Pulmonary artery endothelial cell (primary cell): ENCODE results near the gene CLEC16A. TPM values are rescaled to one million over a fixed set of nuclear protein-coding genes. Genes with fewer than 3 reads are reported as not detected.

Source experiments
- DNase-seq: peaks from one replicate; pipeline ENCODE4 v3.0.0-alpha.2; 2011; ENCODE audit warnings: low read depth, low spot score
- total RNA-seq: library from RNA; depleted of rRNA; stranded (reverse); fragments of >200 nt; gene quantifications from 2 replicates; pipeline ENCODE4 v1.2.3, GENCODE V29; 2014

The CLEC16A gene
- total RNA-seq, 1 donor from 2014 or later, result 13.0 TPM

DNA sequence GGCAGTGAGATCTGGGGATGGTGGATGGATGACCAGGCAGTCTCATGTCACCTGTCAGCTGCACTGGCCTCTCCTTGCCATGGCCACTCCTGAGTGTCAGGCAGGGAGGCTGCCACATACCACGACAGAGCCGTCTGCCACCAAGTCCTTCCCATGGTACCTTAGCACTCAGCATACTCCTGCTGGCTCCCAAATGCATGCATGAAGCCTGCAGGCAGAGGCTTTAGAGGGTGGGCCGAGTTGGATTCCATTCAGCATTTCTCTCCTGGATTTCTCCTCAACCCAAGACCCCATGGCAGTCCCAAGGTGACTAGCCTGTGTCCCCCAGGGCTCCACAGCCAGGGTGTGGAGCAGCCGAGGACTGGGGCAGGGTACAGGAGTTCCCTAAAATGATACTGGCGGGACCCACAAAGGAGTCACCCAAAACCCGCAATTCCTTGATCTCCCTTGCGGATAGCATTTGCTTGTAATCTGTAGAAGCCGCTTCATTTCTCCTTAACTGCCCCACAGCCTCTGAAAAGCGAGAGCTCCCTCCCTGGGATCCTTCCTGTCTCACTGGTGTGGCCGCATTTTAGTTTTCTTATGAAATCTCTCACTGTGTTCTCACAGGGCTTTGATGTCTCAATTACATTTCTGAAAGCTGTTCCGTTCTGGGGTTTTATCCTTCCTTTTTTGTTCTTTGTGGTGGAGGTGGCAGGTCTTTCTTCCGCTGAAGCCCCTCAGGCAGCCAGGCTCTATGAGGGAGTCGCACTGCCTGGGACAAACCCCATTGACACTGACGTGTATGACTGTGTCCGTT is 170.2 kb downstream of the CLEC16A start:
- DNase-seq, result no peak

DNA sequence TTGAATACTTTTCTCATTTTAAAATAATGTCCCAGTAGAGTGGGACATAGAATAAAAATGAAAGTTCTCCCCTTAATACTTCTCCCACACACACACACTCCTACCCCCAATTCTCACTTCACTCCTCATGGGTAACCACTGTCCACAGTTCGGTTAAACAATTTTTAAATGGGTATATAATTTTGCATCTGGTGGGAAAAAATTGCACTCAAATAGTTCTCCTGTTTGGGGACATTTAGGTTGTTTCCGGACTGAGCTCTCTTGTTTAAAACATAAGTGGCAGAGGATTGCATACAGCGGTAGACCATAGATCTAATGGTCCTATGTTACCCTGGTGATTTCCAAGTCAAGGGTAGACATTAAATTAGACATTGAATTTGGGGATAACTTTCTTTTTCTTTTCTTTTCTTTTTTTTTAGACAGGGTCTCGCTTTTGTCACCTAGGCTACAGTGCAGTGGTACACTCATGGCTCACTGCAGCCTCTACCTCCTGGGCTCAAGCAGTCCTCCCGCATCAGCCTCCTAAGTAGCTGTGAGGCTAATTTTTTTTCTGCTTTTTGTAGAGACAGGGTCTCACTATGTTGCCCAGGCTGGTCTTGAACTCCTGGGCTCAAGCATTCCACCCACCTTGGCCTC is 173.3 kb downstream of the CLEC16A start:
- no peak for DNase-seq

DNA sequence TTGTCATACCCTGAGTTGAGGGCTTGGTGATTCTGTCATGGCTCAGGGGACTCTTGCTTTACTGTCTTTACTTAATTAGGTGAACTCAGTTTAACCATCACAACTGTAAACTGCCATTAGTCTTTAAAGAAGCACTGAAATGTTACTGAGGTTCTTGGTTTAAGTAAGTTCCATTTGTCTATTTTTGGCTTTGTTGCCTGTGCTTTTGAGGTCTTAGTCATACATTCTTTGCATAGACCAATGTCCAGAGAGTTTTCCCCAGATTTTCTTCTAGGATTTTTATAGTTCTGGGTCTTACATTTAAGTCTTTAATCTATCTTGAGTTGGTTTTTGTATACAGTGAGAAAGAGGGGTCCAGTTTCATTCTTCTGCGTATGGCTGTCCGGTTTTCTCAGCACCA is 174.1 kb downstream of the CLEC16A start:
- DNase-seq, result no peak

DNA sequence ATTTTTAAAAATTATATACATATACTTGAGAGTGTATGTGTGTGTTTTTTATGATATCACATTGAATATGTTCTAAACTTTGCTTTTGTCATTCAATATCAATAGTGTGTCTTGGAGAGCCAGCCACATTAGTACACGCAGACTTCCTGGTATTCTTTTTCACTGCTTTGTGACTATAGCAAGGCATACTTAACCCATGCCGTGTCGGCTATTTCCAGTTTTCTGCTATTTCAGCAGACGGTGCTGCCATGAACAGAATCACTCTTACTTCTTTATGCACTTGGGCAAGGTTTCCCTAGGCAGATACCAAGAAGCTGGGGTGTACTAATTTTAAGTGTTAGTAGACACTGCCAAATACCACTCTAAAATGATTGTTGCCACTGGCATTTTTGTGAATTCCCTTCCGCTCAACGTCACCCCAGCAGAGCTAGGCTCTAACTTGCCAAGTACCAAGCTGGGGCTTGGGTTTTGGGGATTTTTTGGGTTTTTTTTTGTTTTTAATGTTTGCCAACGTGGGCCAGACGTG is 176.8 kb downstream of the CLEC16A start:
- peak; percentile 43 for DNase-seq

DNA sequence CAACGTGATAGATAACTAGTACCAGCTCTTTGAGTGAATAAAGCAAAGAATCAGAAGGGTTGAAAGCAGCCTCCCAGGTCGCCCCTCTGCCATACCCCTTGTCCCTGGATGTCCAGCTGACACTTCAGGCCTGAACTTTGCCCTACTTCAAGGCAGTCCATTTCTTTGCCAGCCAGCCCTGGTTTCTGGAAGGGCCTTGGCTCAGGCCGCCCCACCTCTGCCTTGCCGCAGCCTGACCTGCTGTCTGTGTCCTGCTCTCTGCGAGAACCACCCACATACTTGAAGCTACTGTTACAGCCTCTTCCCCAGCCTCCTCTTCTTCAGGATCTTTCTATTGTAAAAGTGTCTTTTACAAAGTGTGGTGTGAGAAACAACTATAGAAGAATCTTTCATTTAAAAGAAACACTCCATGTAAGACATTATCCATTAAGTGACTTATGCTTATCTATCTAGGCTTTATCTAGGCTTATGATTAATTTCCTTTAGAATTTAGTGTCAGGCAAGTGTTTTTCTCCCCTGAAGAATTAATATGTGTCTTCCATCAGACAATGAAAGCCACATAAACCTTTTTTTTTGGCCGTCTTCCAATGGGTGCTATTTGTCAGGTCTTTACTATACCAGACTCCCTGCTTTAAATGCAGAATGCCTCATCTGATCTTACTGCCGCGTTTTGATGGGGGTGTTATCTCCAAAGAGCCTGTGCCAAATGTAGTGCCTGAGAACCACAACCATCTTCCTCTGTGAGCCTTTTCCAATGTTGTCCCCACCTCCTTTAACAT is 177.7 kb downstream of the CLEC16A start:
- DNase-seq, result no peak

DNA sequence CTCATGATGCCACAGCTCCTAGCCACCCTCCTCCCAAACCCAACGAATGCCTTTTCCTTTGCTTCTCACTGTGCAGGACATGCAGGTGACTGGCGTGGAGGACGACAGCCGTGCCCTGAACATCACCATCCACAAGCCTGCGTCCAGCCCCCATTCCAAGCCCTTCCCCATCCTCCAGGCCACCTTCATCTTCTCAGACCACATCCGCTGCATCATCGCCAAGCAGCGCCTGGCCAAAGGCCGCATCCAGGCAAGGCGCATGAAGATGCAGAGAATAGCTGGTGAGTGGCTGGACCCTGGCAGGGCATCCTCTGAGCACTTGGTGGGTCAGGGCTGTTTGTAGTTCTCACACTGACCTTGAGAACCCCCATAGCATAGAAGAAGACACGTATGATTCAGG is 179.3 kb downstream of the CLEC16A start:
- no peak for DNase-seq

DNA sequence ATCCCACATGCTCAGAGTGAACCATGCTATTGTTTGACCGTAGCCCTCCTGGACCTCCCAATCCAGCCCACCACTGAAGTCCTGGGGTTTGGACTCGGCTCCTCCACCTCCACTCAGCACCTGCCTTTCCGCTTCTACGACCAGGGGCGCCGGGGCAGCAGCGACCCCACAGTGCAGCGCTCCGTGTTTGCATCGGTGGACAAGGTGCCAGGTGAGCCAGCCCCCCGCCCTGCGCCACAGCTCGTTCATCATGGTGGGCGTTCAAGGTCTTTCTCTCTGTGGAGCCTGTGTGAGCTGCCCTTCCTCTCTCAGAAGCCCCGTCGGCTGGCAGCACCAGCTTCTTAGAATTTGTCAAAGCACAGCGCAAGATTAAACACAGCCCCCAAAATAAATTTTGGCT is 181.6 kb downstream of the CLEC16A start:
- no peak for DNase-seq

DNA sequence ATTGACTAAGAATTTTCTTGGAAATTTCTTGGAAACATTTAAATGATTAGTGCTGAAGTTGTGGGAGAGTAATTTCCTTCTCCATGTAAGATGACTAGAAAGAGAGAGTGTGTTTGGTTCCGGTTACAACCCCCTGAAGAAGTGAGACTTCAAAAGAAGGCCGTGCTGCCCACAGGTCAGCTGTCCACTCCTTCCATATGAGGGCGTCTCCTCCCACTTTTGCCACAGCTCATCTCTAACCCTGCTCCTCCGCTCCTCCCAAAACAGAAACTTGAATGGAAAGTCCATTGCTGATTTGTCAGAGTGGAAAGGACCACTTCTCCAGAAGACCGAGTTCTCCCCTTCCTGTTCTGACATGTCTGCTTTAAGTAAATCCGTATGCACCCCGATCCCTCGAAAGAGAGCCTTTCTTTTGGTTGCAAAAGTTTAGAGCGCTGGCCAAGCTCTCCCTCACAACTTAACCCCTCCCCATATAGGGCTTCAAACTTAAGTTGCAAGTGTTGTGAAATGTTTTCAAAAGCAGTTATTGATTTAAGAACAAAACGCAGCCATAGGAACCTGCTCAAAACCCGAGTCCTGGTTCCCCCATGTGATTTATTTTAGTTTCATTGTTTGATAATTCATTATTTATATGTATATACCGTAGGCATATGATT is 182.2 kb downstream of the CLEC16A start:
- no peak for DNase-seq

DNA sequence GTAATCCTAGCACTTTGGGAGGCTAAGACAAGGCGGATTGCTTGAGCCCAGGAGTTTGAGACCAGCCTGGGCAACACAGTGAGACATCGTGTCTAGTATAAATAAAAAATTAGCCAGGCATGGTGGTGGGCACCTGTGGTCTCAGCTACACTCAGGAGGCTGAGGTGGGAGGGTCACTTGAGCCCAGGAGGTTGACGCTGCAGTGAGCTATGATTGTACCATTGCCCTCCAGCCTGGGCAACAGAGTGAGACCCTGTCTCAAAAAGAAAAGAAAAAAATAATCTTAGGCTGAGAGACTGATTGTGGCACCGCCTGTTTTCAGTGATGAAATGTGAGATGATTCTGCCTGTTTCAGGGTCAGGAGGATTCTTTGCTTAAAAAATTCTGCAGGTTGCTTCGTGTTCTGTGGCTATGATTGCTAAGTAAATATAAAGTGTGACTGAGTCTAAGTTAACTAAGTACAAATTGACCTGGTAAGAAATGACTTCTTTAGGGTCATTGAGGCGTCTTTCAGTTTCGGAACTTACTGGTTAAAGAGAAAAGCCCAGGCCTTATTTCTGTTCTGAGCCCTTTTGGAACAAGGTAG is 183.3 kb downstream of the CLEC16A start:
- DNase-seq, result no peak

DNA sequence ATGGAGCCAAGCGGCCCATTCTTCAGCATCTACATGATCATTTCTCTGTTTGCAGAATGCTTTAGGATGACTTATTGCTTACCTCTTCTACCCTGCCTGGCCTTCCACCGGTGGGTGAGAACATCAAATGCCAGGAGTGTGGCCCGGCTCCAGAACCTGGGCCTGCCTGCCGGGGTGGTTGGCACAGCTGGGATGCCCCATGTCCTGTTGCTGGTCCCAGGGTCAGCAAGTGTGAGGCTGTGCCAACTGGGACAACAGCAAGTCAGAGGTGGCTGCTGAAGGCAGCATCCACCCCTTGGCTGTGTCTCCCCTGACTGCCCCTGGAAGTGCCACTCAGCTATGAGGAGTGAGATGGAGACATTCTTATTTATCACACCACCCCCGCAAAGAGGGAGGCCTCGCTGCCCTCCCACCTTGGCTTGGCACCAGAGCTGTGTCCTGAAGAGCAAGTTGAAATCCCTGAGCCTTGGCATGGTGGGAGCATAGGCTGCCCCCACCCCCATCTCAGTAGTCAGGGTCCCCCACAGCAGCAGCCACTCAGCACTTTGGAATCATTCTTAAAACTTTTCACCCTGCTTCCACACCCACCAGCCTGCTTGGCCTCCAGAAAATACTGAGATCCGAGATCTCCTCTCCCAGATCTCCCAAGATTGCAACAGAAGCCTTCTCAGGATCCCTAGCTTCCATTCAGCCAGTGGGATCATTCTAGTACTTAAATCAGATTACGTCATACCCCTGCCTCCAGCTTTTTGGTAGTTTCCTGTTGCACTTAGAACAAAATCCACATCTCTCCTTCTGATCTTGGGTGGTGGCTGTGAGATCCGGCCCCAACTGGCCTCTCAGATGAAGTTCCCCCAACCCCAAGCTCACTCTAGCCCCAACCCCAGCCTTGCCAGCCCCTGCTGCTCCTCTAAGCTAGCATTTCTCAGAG is 184.1 kb downstream of the CLEC16A start:
- no peak for DNase-seq

DNA sequence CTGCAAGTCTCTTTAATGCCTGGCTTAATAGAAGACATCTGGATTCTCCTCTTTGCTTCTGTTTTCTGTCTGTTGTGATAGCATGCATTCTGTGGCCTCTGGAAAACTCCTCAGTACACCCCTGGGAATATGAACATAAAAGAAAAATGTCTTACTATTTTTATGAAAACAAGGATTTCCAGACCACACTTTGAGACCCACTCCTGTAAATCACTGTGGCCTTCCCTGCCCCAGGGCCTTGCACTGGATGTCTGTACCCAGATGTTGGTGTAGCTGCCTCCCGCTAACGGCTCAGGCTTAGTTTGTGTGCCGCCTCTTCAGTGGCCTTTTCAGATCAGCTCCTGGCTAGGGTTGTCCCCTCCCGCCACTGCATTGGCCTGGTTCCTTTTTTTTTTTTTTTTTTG is 185.0 kb downstream of the CLEC16A start:
- DNase-seq, result no peak

DNA sequence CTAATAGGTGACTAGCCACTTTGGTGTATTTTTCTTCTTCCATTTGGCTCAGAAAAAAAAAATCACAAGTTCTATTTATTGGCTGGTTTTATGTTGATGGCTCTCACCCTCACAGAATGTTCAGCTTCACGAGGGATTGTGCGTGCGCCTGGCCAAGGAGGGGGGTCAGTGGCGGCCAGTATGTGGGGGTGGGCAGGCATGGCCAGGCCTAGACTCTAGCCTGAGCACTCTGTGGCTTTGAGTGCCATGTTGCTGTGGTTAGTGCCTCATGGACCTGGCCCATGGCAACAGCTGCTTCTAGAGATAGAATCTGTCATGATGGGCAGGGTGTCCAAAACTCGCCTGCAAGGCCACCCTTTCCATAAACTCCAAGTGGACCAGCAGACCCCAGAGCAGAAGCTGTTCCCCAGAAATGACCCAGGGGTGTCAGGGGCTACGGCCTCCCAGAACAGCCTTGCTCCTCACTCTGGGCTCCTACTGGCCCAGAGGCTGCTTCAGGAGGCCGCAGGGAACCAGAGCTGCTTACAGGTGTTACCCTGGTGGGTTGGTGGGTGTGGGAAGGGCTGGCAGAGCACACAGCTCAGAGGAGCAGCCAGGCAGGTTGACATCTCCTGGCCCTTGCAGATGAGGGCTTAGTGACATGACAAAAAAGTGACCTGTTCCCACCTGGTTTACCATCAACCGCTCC is 186.8 kb downstream of the CLEC16A start:
- no peak for DNase-seq

DNA sequence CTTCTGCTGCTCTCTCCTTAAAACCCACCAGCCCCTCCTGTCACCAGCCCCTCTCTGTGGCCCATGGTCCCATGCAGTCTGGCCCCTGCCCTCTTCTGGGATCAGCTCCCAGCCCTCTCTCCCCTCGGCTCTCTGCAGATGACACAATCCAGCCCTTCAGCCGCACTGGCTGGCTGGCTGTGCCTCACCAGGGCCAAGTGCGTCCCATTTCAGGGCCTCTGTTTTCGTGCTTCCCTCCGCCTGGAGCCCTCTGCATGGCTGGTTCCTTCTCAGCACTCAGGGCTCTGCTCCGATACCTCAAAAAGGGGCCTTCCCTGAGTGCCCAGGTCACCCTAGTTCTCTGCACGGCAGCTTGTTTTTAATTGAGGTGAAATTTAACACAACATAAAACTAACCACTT is 187.3 kb downstream of the CLEC16A start:
- DNase-seq, result no peak

DNA sequence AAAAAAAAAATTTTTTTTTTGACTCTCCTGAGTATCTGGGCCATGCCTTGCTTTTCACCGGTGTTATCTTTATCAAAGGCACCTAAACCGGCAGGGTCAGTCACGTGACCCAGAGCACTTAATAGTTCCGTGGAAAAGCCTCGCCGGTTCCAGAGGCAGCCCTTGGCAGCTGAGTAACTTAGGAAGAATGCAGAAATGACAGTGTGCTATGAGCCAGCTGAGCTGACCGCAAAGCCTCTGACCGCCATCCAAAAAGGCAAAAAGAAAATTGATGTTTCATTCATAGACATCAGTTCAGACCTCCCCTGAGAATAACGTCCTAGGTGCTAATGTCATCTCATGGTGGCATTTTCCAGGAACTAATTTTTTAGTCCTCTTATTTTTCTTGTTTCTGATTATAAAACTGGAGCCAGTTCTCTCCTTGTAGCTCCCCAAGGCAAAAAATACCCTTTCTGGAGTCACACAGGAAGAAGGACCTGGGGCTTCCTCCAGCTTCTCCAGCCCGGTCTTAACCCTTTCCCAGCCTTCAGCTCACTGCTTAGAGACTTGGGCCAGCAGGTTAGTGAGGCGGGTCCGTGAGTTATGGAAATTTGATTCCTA is 189.1 kb downstream of the CLEC16A start:
- peak; percentile 75 for DNase-seq

DNA sequence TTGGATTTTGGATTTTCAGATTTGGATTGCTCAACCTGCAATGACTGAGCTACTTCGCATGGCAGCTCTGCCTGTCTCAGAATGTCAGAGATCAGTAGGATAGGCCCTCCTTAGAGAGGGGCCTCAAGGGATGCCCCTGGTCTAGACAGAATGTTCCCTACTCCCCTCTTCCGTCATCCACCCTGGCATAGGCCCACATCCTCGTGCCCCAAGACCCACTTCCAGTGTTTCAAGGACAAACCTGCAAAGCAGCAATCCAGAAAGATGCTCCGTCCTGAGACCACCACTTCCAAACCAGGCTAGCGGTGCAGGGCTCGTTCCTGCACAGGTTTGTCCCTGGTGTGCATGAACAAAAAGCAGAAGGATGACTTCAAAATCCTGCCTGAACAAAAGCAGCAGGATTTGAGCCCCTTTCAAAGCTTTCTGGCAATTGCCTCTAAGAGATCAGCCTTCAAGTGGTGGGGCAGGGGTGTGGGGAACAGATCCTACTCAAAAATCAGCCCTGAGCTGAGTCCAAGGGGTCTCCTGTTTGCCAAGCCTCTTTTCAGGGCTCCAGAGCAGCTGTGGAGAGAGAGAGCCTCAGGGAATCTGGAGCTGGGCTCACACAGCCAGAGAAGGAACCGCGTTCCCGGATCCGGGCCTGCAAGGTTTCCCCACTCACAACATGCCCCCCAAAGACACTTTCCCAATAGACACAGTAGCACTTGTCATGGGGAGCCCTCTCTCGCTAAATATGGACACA is 190.5 kb downstream of the CLEC16A start:
- no peak for DNase-seq

DNA sequence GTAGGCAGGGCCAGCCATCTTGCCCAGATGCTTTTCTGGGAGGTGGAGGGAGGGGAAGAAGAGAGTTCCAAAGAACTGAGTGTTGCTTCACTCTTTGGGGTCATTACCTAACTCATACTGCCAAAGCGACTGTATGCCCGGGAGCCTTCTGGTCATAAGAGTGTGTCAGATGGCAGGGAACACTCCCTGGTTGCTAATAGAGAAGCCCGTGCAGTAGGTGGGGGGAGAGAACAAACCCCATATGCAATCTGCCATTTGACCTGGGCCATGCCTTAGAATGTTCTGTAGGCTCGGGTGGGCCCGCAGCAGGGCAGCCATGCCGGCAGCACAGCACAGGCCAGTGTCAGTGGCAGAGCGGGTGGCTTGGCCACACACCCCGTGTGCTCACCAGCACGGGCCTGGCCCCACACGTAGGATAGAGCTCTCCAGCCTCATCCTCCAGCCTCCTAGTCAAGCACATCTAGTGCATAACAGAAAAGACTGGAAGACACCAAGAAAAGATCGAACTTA is 191.2 kb downstream of the CLEC16A start:
- no peak for DNase-seq

DNA sequence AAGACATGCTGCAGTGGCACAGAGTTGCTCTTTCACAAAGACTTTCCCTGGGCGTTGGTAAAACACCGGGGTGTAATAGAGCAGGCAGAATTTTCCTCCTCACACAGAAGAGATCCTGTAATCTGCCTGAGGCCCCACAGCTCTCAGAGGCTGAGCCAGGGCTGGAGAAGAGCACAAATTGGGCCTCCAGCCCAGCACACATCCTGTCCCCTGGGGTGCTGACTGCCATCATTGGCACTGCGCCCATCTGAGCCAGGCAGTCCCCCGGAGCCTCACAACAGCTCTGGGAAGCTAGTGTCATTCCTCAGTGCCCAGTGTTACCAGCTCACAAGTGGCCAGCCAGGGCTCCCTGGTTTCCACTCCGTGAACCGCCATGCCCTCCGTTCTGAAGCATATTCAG is 192.2 kb downstream of the CLEC16A start:
- no peak for DNase-seq
